Stimulated activated naive CD8-positive, alpha-beta T cell treated with anti-CD3 and anti-CD28 coated beads, Interleukin-15, Interleukin-2, amounts not matched to agents 100 ng/mL and 50 ng/mL, for 24 hours (primary cell): Measurements from ENCODE around the gene ARID4B.
A peak's percentile ranks its signal among the peaks of the same experiment; 100 is the strongest.
"Not testable (repeated sequence)": the region's sequence is repeated elsewhere in the genome, so short reads cannot be mapped to it uniquely, and the experiment has no call there.

Source experiments
- H3K27ac Mint-ChIP-seq: one replicate; pipeline ENCODE4 v1.8.0; 2021; ENCODE audit warnings: mild to moderate bottlenecking, mixed read lengths
- H3K27me3 Mint-ChIP-seq: one replicate; pipeline ENCODE4 v1.8.0; 2021; ENCODE audit warnings: mixed read lengths
- H3K36me3 Mint-ChIP-seq: one replicate; pipeline ENCODE4 v1.8.0; 2021; ENCODE audit warnings: low read depth, mixed read lengths
- H3K4me1 Mint-ChIP-seq: one replicate; pipeline ENCODE4 v1.8.0; 2021; ENCODE audit warnings: low read depth, mixed read lengths
- H3K4me3 Mint-ChIP-seq: one replicate; pipeline ENCODE4 v1.8.0; 2021; ENCODE audit warnings: mild to moderate bottlenecking, mixed read lengths
- H3K9me3 Mint-ChIP-seq: one replicate; pipeline ENCODE4 v1.8.0; 2021; ENCODE audit warnings: mixed read lengths

The ARID4B gene

DNA sequence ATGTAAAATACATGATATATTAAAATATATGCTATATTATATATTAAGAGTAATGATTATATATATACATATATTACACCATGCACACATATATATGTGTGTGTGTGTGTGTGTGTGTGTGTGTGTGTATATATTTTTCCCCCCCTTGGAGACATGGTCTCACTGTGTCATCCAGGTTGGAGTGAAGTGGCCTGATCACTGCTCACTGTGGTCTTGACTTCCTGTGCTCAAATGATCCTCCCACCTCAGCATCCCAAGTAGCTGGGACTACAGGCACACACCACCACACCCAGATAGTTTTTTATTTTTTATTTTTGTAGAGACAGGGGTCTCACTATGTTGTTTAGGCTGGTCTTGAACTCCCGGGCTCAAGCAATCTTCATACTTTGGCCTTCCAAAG lies 112.5 kb downstream of the ARID4B start:
- Mint-ChIP-seq H3K4me1 (peaks cover 19% of the 10 kb centered on the region), H3K4me3 (no peak overlapping the region), H3K27me3 (no peaks in the 10 kb centered on the region), H3K27ac (no peak overlapping the region), H3K36me3 (peaks cover 55% of the 10 kb centered on the region), H3K9me3 (no peaks in the 10 kb centered on the region)

DNA sequence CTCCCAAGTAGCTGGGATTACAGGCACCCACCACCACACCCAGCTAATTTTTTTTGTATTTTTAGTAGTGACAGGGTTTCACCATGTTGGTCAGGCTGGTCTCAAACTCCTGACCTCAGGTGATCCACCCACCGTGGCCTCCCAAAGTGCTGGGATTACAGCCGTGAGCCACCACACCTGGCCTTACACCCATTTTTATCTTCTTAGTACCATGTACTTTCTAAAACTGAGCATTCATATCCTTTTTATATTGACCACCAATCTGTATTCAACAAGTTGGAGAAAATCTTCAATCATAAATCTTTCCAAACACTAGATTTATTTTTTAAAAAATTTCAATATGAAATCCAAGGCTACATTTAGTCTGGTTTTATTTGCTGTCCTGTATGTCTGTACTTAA lies 113.0 kb downstream of the ARID4B start:
- not testable (repeated sequence) for H3K9me3 Mint-ChIP-seq, H3K27me3 Mint-ChIP-seq

DNA sequence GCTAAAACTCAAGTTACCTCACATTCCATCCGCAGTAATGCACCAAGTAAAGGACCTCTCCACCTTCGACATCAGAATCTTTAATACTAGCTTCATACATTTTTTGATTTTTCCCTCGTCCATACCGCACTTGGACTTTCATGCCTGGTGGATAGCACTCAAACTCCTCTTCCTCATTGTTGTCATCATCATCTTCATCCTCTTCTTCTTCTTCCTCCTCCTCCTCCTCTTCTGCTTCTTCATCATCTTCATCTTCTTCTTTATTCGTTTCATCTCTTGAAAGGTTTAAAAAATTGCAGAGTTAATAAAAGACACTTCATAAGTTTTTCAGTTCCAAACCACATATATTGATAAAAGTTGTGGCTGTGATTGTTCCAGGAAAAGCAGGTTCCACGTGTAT lies 114.2 kb downstream of the ARID4B start:
- H3K9me3 Mint-ChIP-seq: no peaks in the 10 kb centered on the region
- no peak overlapping the region for H3K27ac Mint-ChIP-seq
- peaks cover 53% of the 10 kb centered on the region for H3K36me3 Mint-ChIP-seq
- peaks cover 19% of the 10 kb centered on the region for H3K4me1 Mint-ChIP-seq
- H3K4me3 Mint-ChIP-seq: no peak overlapping the region
- no peaks in the 10 kb centered on the region for H3K27me3 Mint-ChIP-seq

More for the DNA sequence above, 113.0 kb downstream of the ARID4B start:
- peaks cover 56% of the 10 kb centered on the region for H3K36me3 Mint-ChIP-seq
- not testable (repeated sequence) for H3K4me3 Mint-ChIP-seq, H3K27ac Mint-ChIP-seq
- H3K4me1 Mint-ChIP-seq: peaks cover 19% of the 10 kb centered on the region

DNA sequence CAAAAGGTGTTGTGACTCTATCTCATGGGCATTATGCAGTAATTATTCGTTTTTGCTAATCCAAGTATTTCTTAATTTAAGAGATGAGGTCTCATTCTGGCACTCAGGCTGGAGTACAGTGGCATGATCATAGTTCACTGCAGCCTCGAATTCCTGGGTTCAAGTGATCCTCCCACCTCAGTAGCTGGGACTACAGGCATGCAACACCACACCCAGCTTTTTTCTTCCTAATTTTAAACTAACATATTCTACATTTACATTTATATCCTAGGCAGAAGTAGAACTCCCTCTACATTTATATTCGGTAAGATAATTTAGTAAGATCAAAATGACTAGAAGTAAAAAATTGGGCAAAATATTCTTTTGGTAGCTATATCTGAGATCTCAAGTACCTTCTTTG lies 116.5 kb downstream of the ARID4B start:
- H3K4me3 Mint-ChIP-seq: no peak overlapping the region
- H3K27me3 Mint-ChIP-seq: no peaks in the 10 kb centered on the region
- peaks cover 39% of the 10 kb centered on the region for H3K36me3 Mint-ChIP-seq

DNA sequence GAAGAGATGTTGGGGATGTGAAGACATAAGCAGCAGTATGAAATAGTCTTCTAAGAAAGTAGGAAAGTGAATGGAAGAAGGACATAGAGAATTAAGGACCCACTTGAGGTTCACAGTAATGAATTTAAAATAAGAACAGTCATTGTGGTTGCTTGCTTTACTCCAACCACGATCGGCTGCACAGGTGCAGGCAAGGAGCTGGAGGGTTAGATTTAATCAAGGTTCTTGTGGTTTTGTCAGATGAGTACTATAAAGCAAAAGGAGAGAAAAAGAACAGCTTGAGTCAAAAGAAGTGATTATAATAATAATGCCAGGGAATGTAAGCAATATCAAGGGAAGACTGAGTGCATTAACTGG lies 120.8 kb downstream of the ARID4B start:
- H3K4me3 Mint-ChIP-seq: peak overlapping the region; percentile 32
- peak overlapping the region; percentile 93 for H3K27ac Mint-ChIP-seq
- H3K36me3 Mint-ChIP-seq: peaks cover 32% of the 10 kb centered on the region

More for the DNA sequence above, 116.5 kb downstream of the ARID4B start:
- H3K4me1 Mint-ChIP-seq: peaks cover 34% of the 10 kb centered on the region
- no peak overlapping the region for H3K27ac Mint-ChIP-seq
- no peaks in the 10 kb centered on the region for H3K9me3 Mint-ChIP-seq

DNA sequence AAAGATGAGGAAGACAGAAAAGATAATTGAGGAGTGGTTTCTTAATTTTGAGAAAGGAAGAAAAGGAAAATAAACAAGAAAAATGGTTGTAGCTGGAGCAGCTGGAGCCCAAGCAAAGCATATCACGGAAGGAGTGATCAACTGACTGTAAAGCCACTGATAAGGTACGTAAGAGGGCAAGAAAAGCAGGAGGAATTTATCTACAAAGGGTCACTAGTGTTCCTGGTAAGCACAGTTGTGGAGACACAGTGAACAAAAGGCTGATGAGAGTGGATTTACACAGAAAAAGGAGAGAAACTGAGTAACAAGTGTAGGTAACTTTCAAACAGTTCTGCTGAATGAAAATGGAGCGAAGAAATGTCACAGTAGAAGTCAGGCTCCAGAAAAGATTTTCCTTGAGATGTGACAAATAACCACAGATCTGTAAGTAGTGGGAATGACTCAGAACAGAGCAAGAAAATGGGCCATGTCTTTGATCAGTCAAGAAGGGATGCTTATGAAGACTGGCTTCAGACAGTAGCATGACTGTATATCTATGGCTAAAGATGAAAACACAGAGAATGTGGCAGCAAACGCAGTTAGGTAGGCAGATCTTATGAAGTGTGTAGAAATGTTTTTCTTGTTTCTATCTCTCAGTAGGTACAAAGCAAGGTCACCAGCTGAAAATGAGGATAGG lies 121.3 kb downstream of the ARID4B start:
- peak overlapping the region; percentile 32 for H3K4me3 Mint-ChIP-seq
- H3K9me3 Mint-ChIP-seq: no peaks in the 10 kb centered on the region
- H3K27ac Mint-ChIP-seq: peak overlapping the region; percentile 93
- H3K36me3 Mint-ChIP-seq: peaks cover 27% of the 10 kb centered on the region
- H3K27me3 Mint-ChIP-seq: no peaks in the 10 kb centered on the region
- H3K4me1 Mint-ChIP-seq: peaks cover 32% of the 10 kb centered on the region

More for the DNA sequence above, 120.8 kb downstream of the ARID4B start:
- peaks cover 32% of the 10 kb centered on the region for H3K4me1 Mint-ChIP-seq
- no peaks in the 10 kb centered on the region for H3K27me3 Mint-ChIP-seq
- no peaks in the 10 kb centered on the region for H3K9me3 Mint-ChIP-seq

DNA sequence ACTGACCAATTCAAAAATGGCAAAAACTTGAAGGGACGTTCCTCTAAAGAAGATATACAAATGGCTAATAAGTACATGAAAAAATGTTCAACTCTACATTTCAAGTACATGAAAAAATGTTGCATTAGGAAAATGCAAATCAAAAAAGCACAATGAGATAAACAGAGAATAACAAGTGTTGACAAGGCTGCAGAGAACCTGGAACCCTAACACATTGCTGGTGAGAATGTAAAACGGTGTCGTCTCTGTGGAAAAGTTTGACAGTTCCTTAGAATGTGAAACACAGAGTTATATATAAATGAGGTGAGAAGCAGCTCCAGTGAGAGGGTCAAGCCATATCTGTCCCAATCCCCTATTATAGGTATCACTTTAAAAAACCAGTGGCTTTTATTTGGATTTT lies 122.3 kb downstream of the ARID4B start:
- H3K27me3 Mint-ChIP-seq: no peaks in the 10 kb centered on the region
- no peak overlapping the region for H3K4me3 Mint-ChIP-seq
- H3K27ac Mint-ChIP-seq: no peak overlapping the region
- no peaks in the 10 kb centered on the region for H3K9me3 Mint-ChIP-seq
- H3K36me3 Mint-ChIP-seq: peaks cover 18% of the 10 kb centered on the region
- H3K4me1 Mint-ChIP-seq: peaks cover 32% of the 10 kb centered on the region

DNA sequence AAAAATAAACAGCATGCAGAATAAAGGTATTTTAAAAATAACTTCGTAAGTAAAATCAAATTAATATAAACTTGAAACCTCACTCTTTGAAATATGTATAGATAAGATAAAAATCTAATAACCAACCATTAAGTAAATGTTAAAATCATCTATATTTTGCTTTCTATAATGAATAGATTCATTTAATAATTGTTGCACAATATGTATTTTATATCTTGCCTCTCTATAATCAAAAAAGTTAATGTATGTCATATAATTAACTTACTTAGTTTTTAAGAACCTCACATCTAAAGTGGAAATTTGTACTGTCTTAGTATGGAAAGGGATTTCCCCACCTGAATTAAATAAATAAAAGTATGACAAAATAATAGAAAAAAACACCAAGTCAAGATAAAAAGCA lies 124.6 kb downstream of the ARID4B start:
- Mint-ChIP-seq H3K36me3 (peaks cover 9% of the 10 kb centered on the region), H3K4me3 (no peak overlapping the region), H3K9me3 (no peaks in the 10 kb centered on the region), H3K27me3 (no peaks in the 10 kb centered on the region), H3K27ac (no peak overlapping the region), H3K4me1 (peaks cover 32% of the 10 kb centered on the region)

DNA sequence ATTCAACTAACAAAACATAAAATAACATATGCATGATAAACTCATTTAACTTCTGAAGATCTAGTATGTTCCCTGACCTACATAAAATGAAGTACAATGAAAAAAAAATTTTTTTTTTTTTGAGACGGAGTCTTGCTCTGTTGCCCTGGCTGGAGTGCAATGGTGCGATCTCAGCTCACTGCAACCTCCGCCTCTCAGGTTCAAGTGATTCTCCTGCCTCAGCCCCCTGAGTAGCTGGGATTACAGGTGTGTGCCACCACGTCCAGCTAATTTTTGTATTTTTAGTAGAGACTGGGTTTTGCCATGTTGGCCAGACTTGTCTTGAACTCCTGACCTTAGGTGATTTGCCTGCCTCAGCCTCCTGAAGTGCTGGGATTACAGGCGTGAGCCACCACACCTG lies 125.5 kb downstream of the ARID4B start:
- H3K27me3 Mint-ChIP-seq, H3K4me3 Mint-ChIP-seq, H3K27ac Mint-ChIP-seq, H3K9me3 Mint-ChIP-seq: not testable (repeated sequence)
- Mint-ChIP-seq H3K4me1 (peaks cover 26% of the 10 kb centered on the region), H3K36me3 (peaks cover 12% of the 10 kb centered on the region)

DNA sequence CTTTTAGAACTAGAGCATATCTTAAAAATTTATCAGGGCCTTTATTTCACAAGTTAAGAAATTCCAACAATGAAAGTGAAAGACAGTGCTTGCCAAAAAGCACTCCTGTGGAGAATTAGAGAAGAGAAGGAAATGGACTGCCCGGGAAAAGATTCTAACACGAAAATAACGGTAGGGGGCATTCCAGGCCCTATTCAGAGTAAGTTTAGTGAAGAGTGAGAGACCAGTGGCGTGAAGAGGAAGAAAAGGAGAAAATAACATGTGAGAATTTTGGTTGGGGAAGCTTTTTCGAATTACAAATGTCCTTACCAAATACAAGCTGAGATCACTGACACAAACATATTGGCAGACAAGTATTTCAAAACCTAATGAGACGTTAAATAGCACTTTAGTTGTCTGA lies 128.5 kb downstream of the ARID4B start:
- H3K4me3 Mint-ChIP-seq: no peak overlapping the region
- peaks cover 6% of the 10 kb centered on the region for H3K36me3 Mint-ChIP-seq
- H3K4me1 Mint-ChIP-seq: no peaks in the 10 kb centered on the region
- no peaks in the 10 kb centered on the region for H3K9me3 Mint-ChIP-seq
- H3K27me3 Mint-ChIP-seq: no peaks in the 10 kb centered on the region
- H3K27ac Mint-ChIP-seq: no peak overlapping the region

DNA sequence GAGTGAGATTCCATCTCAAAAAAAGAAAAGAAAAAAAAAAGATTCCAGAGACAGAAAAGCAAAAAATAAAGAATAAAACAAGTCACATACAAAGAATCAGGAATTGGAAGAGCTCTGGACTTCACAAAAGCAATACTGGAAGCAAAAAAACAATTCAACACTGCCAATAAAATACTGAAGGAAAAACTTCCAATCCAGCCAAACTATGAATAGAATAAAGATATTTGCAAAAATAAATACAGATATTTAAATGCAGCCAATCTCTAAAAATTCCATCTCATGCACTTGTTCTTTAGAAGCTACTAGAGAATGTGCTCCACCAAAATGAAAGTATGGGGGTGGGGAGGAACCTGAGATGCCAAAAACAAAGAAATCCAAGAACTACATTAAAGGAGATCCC lies 137.5 kb downstream of the ARID4B start:
- Mint-ChIP-seq H3K9me3 (no peaks in the 10 kb centered on the region), H3K4me1 (peaks cover 5% of the 10 kb centered on the region), H3K27ac (no peak overlapping the region), H3K36me3 (peaks cover 38% of the 10 kb centered on the region), H3K27me3 (no peaks in the 10 kb centered on the region), H3K4me3 (no peak overlapping the region)

DNA sequence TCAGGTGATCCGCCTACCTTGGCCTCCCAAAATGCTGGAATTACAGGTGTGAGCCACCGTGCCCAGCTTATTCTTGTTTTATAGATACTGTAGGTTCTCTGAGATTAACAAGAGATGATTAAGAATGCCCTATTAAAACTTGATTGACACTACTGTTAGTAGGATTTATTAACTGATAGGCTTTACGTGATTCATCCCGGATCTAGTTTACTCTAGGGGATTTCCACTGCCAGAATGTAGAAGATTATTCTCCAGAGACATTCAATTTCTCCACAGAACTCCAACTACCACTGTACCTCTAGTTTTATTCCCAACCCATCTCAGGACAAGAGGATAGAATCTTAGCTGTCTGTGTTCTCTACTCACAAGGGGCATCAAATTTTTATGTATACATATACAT lies 140.7 kb downstream of the ARID4B start:
- Mint-ChIP-seq H3K9me3 (no peaks in the 10 kb centered on the region), H3K4me3 (no peak overlapping the region), H3K27ac (no peak overlapping the region), H3K27me3 (no peaks in the 10 kb centered on the region), H3K36me3 (peaks cover 28% of the 10 kb centered on the region), H3K4me1 (peaks cover 7% of the 10 kb centered on the region)

DNA sequence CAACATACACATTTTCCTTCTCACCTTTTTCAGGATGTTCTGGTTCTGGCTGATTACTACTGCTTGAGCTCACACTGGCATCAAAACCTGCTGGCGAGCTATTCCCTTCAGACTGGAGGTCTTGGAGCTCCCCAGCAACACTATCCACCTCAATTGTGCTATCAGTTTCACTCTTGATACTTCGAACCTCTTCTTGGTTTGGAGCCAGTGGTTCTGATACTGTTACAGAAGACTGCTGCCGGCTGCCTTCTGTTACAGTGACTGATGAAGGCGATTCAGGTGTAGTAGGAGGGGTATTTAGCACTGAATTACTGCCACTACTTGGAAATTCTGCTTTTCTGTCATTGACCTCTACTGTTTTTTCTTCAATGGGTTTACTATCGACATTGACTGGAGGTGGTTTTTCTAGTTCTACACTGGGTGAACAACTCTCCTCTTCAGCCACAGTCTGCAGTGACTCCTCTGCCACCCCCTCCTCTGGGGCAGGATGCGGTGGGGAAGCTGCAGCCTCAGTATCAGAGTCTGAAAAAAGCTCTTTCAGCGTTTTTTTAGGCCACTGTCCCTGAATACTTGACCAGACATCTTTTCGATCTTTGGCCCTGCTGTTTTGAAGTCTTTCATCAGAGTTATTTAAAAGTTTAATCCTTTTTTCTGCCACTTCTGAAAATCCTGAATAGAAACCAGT lies 146.3 kb downstream of the ARID4B start:
- no peaks in the 10 kb centered on the region for H3K27me3 Mint-ChIP-seq
- no peaks in the 10 kb centered on the region for H3K9me3 Mint-ChIP-seq
- peak overlapping the region; percentile 70 for H3K27ac Mint-ChIP-seq
- peaks cover 14% of the 10 kb centered on the region for H3K4me1 Mint-ChIP-seq
- H3K4me3 Mint-ChIP-seq: no peak overlapping the region
- peaks cover 36% of the 10 kb centered on the region for H3K36me3 Mint-ChIP-seq

DNA sequence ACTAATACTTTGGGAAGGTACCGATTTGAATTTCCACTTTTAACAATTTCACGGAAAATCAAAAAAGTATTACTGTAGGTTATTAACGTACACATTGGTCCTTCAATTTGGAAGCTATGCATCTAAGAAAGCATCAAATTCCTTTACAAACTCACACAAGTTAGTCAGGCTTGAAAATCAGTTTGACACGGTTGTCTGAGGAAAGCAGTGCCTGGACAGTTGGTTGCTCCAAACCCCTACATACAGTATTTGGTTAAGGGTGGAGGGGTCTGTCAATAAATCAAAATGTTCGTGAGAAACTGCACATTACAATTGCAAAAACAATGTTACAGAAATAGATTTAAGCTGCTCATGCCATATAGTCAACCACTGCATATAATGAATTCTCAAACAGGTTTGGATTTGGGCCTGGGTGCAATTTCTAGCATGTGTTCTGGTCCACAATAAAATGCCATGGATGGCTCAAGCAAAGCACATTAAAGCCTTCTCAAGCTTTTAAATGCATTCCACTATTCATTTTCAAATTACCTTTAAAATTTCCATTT lies 147.0 kb downstream of the ARID4B start:
- Mint-ChIP-seq H3K27me3 (no peaks in the 10 kb centered on the region), H3K4me3 (no peak overlapping the region), H3K4me1 (peaks cover 14% of the 10 kb centered on the region), H3K36me3 (peaks cover 36% of the 10 kb centered on the region), H3K9me3 (no peaks in the 10 kb centered on the region), H3K27ac (no peak overlapping the region)

DNA sequence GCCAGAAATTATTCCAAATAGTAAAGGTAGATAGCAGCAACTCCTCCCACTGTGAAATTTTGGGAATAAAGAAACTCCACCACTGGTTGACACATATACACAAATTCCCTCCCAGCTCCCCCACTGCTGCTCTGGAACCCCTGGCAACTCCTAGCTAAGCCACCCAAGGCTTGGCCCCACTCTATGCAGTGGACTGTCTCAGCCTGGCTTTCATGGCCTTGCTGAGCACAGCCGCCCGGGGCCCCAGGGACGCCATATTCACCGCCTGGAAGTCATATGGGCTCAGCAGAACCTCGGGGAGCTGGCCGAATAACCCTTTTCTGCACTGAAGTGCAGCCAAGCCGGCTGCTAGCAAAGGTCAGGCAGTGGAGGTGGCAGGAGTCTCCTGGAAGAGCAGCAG lies 151.5 kb downstream of the ARID4B start:
- H3K27me3 Mint-ChIP-seq: no peaks in the 10 kb centered on the region
- peaks cover 51% of the 10 kb centered on the region for H3K36me3 Mint-ChIP-seq
- no peak overlapping the region for H3K27ac Mint-ChIP-seq
- H3K9me3 Mint-ChIP-seq: no peaks in the 10 kb centered on the region
- H3K4me3 Mint-ChIP-seq: no peak overlapping the region
- H3K4me1 Mint-ChIP-seq: peaks cover 3% of the 10 kb centered on the region
